Measurements from ENCODE around the gene SYT6. TPM values are rescaled to one million over a fixed set of nuclear protein-coding genes. Genes with fewer than 3 reads are reported as not detected.
A peak's percentile ranks its signal among the peaks of the same experiment; 100 is the strongest.

The SYT6 gene
- total and polyA plus RNA-seq, 10 donors = 0.14 TPM; not detected in 9

GRCh38 chr1:114048232-114048631 is 105.4 kb downstream of the SYT6 start:
- intact Hi-C loops (cut with DNase I; ENCODE audit: low total_unique reads) = no loop called here
- TF ChIP-seq CTCF (IDR thresholded peaks at IDR 0.05 in 8 of 11, conservative IDR thresholded peaks at IDR 0.05 in 3 of 11) (no peak), POLR2AphosphoS5 (IDR thresholded peaks at IDR 0.05) (no peak), POLR2A (IDR thresholded peaks at IDR 0.05) (no peak)
- Histone ChIP-seq H3K36me3 (no peaks in the 10 kb centered on the region), H3K9me3 (no peaks in the 10 kb centered on the region), H3K27me3 (replicated peaks in 1 of 7) (no peaks in the 10 kb centered on the region), H3K4me3 (no peak overlapping the region), H3K27ac (no peak overlapping the region), H3K4me1 (no peaks in the 10 kb centered on the region)
- DNase-seq = no peak
- 88 to 96% (median 94%) methylated on average over 1 of the region's 1 CpG for WGBS, 5 donors

- intact Hi-C loops (cut with DNase I; ENCODE audit: low total_unique reads) = no loop called here
- TF ChIP-seq POLR2A (IDR thresholded peaks at IDR 0.05) (no peak), POLR2AphosphoS5 (IDR thresholded peaks at IDR 0.05) (no peak)
- H3K4me1 ChIP-seq = no peaks in the 10 kb centered on the region
- no peaks in the 10 kb centered on the region for H3K36me3 ChIP-seq
- no peak overlapping the region for H3K4me3 ChIP-seq
- no peaks in the 10 kb centered on the region for H3K27me3 ChIP-seq (replicated peaks in 1 of 7)
- 64 to 76% (median 72%) methylated on average over 5 of the region's 5 CpGs for whole genome bisulfite sequencing, 5 donors
- H3K9me3 ChIP-seq = no peaks in the 10 kb centered on the region
- no peak overlapping the region for H3K27ac ChIP-seq
- no peak for DNase-seq
Measured at GRCh38 chr1:114043548-114043947, 110.1 kb downstream of the SYT6 start.

GRCh38 chr1:114043054-114043453 is 110.6 kb downstream of the SYT6 start:
- DNase-seq = no peak
- WGBS, 5 donors = 45 to 64% (median 56%) methylated on average over 4 of the region's 4 CpGs
- intact Hi-C loops (cut with DNase I; ENCODE audit: low total_unique reads) = no loop called here
- Histone ChIP-seq H3K4me1 (no peaks in the 10 kb centered on the region), H3K27me3 (replicated peaks in 1 of 7) (no peaks in the 10 kb centered on the region), H3K36me3 (no peaks in the 10 kb centered on the region), H3K4me3 (no peak overlapping the region), H3K27ac (no peak overlapping the region), H3K9me3 (no peaks in the 10 kb centered on the region)
- TF ChIP-seq POLR2A (IDR thresholded peaks at IDR 0.05) = no peak
- no peak for TF ChIP-seq POLR2AphosphoS5 (IDR thresholded peaks at IDR 0.05)
- TF ChIP-seq CTCF (IDR thresholded peaks at IDR 0.05 in 8 of 11, conservative IDR thresholded peaks at IDR 0.05 in 3 of 11) = no peak

GRCh38 chr1:114040273-114041015 is 113.2 kb downstream of the SYT6 start:
- Histone ChIP-seq H3K36me3 (no peaks in the 10 kb centered on the region), H3K4me1 (no peaks in the 10 kb centered on the region), H3K27me3 (replicated peaks in 1 of 7) (no peaks in the 10 kb centered on the region), H3K27ac (peak overlapping the region in 2 of 8 donors; percentile 14 to 50), H3K4me3 (no peak overlapping the region), H3K9me3 (no peaks in the 10 kb centered on the region)
- WGBS, 5 donors = 30 to 63% (median 47%) methylated on average over 4 of the region's 4 CpGs
- no peak for DNase-seq
- TF ChIP-seq CTCF (IDR thresholded peaks at IDR 0.05 in 8 of 11, conservative IDR thresholded peaks at IDR 0.05 in 3 of 11) = no peak
- TF ChIP-seq POLR2AphosphoS5 (IDR thresholded peaks at IDR 0.05) = no peak
- intact Hi-C loops (cut with DNase I; ENCODE audit: low total_unique reads) = no loop called here

Other genes starting within 250 kb of the SYT6 start
- gene AP4B1, start 249.1 kb downstream of the SYT6 start, total RNA-seq = 10 to 100 TPM; 23.9 to 58.0 (median 33.1) TPM
- 10 to 100 TPM; 24.9 to 52.3 (median 27.5) TPM for gene AP4B1, start 249.1 kb downstream of the SYT6 start, polyA plus RNA-seq
- 10 to 100 TPM in 1 of 7 donors, 1 to 10 TPM in 6; 6.7 to 10.5 (median 8.0) TPM for gene DCLRE1B, start 248.5 kb downstream of the SYT6 start, total RNA-seq
- gene DCLRE1B, start 248.5 kb downstream of the SYT6 start, polyA plus RNA-seq = 1 to 10 TPM; 1.9 to 3.5 (median 2.4) TPM
- gene HIPK1, start 224.5 kb downstream of the SYT6 start, total RNA-seq = 10 to 100 TPM; 62.5 to 92.3 (median 76.5) TPM
- 10 to 100 TPM in 1 of 3 donors, 1 to 10 TPM in 2; 7.1 to 10.4 (median 7.2) TPM for gene HIPK1, start 224.5 kb downstream of the SYT6 start, polyA plus RNA-seq
- gene OLFML3, start 174.4 kb downstream of the SYT6 start, total RNA-seq = 10 to 100 TPM in 1 of 7 donors, 1 to 10 TPM in 6; 1.2 to 10.9 (median 6.6) TPM
- gene OLFML3, start 174.4 kb downstream of the SYT6 start, polyA plus RNA-seq = 1 to 10 TPM; 2.6 to 6.1 (median 3.8) TPM